ENCODE data around the gene NLRP9.

NLRP9 gene

DNA sequence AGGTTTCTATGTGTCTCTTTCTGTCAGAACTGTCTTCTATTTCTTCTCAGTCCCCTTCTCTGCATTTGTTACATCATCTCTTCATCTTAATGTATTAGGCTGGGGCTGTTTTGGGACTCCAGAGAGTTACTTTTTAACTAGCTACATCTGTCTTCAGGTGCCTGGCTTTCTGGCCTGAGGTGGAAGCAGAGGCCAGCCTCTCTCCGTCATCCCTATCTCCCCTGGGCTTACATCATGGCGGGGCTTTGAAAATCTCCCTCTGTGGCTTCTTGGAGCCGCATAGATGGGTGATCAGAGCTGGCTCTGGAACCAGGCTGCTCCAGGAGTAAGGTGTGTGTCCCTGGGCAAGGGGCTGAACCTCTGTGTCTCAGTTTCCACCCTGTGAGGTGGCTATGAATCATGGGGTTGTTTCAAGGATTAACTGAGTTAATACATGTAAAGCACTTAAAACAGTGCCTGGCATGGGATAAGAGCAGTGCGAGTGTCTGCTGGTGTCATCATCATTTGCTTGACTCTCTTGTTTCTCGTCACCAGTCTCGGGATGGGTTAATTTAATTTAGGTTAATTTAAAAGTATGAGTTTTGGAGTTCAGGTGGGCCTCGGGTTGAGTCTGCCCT is 61.2 kb downstream of the NLRP9 start:
- Histone ChIP-seq H3K4me1 (ENCODE audit: control insufficient read depth, insufficient read depth, low read length) (peaks cover 20% of the 10 kb centered on the region), H3K27me3 (ENCODE audit: control insufficient read depth, insufficient read depth, low read length) (no peaks in the 10 kb centered on the region), H3K9ac (ENCODE audit: low read depth, low read length) (no peak overlapping the region), H3K4me3 (ENCODE audit: low read depth, low read length) (no peak overlapping the region), H3K27ac (ENCODE audit: low read depth, low read length) (no peak overlapping the region), H3K9me3 (ENCODE audit: control insufficient read depth, insufficient read depth, low read length) (no peaks in the 10 kb centered on the region), H3K36me3 (ENCODE audit: control insufficient read depth, insufficient read depth, low read length) (peaks cover 55% of the 10 kb centered on the region)

DNA sequence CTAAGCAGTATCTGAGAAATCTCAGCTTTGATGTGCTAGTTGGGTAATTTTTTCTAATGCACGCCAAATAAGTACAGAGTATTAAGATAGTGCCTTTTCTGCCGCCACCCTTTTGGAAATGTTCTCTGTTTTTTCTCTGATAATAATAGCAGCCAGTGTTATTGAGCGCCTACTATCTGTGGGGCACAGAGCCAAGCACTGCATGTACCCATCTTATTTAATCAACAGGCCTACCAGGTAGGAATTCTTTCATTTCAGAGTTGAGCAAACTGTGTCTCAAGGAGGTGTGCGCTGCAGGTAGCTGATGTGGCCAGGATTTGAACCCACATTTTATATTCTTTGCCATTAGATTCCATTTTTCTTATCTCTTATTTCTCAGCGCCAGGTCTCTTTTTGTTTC is 61.8 kb downstream of the NLRP9 start:
- no peak overlapping the region for H3K27ac ChIP-seq (ENCODE audit: low read depth, low read length)
- H3K4me1 ChIP-seq (ENCODE audit: control insufficient read depth, insufficient read depth, low read length): peaks cover 22% of the 10 kb centered on the region
- H3K9me3 ChIP-seq (ENCODE audit: control insufficient read depth, insufficient read depth, low read length): no peaks in the 10 kb centered on the region
- H3K36me3 ChIP-seq (ENCODE audit: control insufficient read depth, insufficient read depth, low read length): peaks cover 50% of the 10 kb centered on the region
- no peak overlapping the region for H3K9ac ChIP-seq (ENCODE audit: low read depth, low read length)
- H3K4me3 ChIP-seq (ENCODE audit: low read depth, low read length): peak overlapping the region; percentile 97; the same call in 1 of the 2 replicates
- H3K27me3 ChIP-seq (ENCODE audit: control insufficient read depth, insufficient read depth, low read length): no peaks in the 10 kb centered on the region

DNA sequence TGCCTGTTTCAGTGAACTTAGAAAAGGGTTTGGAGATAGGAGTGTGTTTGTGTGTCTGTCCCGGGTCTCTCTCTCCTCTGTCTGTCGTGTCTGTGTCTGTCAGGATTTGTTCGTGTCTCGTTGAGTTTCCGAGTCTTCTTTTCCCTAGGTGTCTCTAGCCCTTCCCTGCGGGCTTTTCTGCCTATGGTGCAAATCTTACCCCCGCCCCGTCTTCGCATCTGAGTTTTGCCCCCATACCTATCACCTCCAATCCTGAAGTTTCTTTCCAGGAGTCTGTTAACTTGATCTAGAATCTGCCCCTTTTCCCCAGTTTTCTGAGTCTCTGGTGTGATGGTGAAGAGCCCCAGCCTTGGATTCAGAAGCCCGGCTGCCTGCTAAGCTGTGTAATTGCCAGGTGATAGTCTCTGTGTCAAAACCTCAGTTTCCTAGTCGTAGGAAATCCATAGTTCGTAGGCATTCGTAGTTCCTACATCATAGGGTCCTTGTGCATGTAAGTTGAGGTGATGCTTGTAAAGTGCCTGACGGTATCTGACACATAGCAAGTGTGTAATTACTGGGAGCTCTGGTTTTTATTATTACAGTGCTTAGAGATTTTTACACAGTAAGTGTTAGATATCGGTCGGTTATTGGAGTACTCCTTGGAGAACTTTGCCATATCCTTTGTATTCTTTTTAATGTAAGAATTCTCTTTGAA is 62.4 kb downstream of the NLRP9 start:
- peaks cover 47% of the 10 kb centered on the region for H3K36me3 ChIP-seq (ENCODE audit: control insufficient read depth, insufficient read depth, low read length)

DNA sequence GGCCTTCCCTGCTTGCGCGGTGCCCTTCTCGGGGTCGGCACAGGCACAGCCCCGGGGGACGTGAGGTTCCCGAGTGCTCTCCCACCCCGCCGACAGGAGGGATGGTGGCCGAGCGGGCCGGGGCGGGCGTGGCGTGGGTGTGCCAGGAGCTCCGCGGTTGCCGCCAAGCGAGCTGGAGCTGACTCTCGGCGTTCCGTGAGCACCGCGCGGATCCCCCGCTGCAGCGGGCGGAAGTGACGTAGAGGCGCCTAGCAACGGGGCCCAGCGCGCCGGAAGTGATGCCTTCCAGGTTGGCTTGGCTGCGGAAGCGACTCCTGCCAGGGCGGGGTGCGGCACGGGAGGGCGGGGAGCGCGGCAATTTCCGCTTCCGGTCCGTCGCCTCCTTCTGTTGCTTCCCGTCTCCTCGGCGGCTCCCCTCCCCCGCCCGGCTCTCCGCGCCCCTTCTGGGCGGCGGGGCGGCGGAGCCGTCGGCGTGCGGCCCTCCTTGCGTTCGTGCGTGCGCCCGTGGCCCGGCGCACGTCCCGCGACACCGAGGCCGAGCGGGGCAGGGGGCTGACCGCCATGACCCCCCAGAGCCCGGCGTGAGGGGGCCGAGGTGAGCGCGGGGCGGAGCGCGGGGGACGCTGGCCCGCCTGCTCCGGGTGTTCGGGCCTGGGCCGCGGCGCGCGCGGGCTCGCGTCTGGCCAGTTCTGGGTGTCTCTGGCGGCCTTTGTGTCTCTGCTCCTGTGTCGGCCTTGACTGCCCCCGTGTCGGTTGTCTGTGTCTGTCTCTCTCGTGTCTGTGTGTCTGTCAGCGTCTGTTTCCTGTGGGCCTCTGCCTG is 63.2 kb downstream of the NLRP9 start, which contains the start of gene EPN1:
TSS of gene EPN1 (plus strand) at position 386 of the 820 bp plus-strand sequence. CDS start 3,402 bp downstream, outside the sequence.
- peaks cover 22% of the 10 kb centered on the region for H3K4me1 ChIP-seq (ENCODE audit: control insufficient read depth, insufficient read depth, low read length)
- peak within 1 kb of the TSS; percentile 97 for H3K4me3 ChIP-seq (ENCODE audit: low read depth, low read length)
- H3K27me3 ChIP-seq (ENCODE audit: control insufficient read depth, insufficient read depth, low read length): no peaks in the 10 kb centered on the region
- peaks cover 47% of the 10 kb centered on the region for H3K36me3 ChIP-seq (ENCODE audit: control insufficient read depth, insufficient read depth, low read length)
- peak within 1 kb of the TSS; percentile 86 for H3K9ac ChIP-seq (ENCODE audit: low read depth, low read length)
- no peaks in the 10 kb centered on the region for H3K9me3 ChIP-seq (ENCODE audit: control insufficient read depth, insufficient read depth, low read length)
- H3K27ac ChIP-seq (ENCODE audit: low read depth, low read length): peak within 1 kb of the TSS; percentile 85

More for the DNA sequence above, 62.4 kb downstream of the NLRP9 start:
- H3K4me1 ChIP-seq (ENCODE audit: control insufficient read depth, insufficient read depth, low read length): peaks cover 22% of the 10 kb centered on the region
- no peaks in the 10 kb centered on the region for H3K27me3 ChIP-seq (ENCODE audit: control insufficient read depth, insufficient read depth, low read length)
- H3K4me3 ChIP-seq (ENCODE audit: low read depth, low read length): peak overlapping the region; percentile 97
- peak overlapping the region; percentile 86 for H3K9ac ChIP-seq (ENCODE audit: low read depth, low read length)
- H3K27ac ChIP-seq (ENCODE audit: low read depth, low read length): peak overlapping the region; percentile 77
- H3K9me3 ChIP-seq (ENCODE audit: control insufficient read depth, insufficient read depth, low read length): no peaks in the 10 kb centered on the region

DNA sequence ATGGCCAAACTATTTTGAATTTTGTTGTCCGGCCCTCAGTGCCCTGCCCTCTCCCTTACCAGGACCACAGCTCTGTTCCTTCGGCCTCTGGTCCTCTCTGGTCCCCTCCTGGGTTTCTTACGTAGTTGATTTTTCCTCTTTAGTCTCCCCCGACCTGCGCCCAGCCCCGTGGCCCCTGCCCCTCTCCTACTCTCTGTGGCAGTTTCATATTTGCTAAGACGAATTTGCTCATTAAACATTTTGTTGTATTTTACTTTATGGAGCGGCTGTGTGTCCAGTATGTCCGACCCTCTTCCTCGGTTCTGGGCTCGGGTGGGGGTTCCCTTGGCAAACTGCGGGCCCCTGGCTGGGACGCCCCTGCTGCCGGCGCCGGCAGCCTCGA is 63.8 kb downstream of the NLRP9 start:
- peak overlapping the region; percentile 71 for H3K9ac ChIP-seq (ENCODE audit: low read depth, low read length)
- H3K27me3 ChIP-seq (ENCODE audit: control insufficient read depth, insufficient read depth, low read length): no peaks in the 10 kb centered on the region
- peak overlapping the region; percentile 85 for H3K27ac ChIP-seq (ENCODE audit: low read depth, low read length)
- H3K4me3 ChIP-seq (ENCODE audit: low read depth, low read length): peak overlapping the region; percentile 97
- H3K36me3 ChIP-seq (ENCODE audit: control insufficient read depth, insufficient read depth, low read length): peaks cover 47% of the 10 kb centered on the region
- H3K4me1 ChIP-seq (ENCODE audit: control insufficient read depth, insufficient read depth, low read length): peaks cover 22% of the 10 kb centered on the region
- H3K9me3 ChIP-seq (ENCODE audit: control insufficient read depth, insufficient read depth, low read length): no peaks in the 10 kb centered on the region

DNA sequence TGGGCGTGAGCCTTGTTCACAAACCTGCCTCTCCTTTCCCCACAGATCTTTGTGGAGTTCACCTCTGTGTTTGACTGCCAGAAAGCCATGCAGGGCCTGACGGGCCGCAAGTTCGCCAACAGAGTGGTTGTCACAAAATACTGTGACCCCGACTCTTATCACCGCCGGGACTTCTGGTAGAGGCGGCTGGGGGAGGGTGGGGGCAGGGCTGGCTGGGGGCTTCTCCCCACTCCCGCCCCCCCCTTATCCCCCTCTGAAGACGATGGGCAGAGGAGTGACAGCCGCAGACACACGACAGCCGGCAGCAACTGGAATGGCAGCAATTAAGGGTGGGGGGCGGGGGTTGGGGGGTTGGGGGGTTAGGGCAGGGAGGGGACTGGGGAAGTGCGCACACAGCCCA is 64.3 kb downstream of the NLRP9 start:
- H3K9me3 ChIP-seq (ENCODE audit: control insufficient read depth, insufficient read depth, low read length): no peaks in the 10 kb centered on the region
- peaks cover 47% of the 10 kb centered on the region for H3K36me3 ChIP-seq (ENCODE audit: control insufficient read depth, insufficient read depth, low read length)
- peak overlapping the region; percentile 85 for H3K27ac ChIP-seq (ENCODE audit: low read depth, low read length)
- peaks cover 22% of the 10 kb centered on the region for H3K4me1 ChIP-seq (ENCODE audit: control insufficient read depth, insufficient read depth, low read length)
- H3K27me3 ChIP-seq (ENCODE audit: control insufficient read depth, insufficient read depth, low read length): no peaks in the 10 kb centered on the region
- H3K9ac ChIP-seq (ENCODE audit: low read depth, low read length): no peak overlapping the region
- peak overlapping the region; percentile 97 for H3K4me3 ChIP-seq (ENCODE audit: low read depth, low read length)

DNA sequence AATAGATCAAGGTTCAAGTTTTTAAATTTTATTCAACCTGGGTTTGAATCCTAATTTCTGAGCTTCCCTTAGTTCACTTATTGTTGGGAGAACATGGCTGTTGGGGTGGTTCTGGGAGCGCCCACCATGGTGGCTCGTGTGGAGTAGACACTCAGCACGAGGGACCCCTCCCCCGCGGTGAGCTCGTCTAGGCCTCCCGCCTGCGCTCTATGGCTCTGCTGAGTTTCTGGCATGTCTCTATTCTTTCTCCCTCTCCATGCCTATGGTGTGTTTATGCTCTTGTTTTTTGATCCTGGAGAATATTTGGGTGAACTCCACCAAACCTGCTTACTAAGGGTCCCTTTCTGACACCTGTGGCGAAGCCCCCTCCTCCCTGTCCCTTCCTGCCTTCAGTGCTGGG is 64.7 kb downstream of the NLRP9 start:
- H3K27ac ChIP-seq (ENCODE audit: low read depth, low read length): peak overlapping the region; percentile 73
- peaks cover 22% of the 10 kb centered on the region for H3K4me1 ChIP-seq (ENCODE audit: control insufficient read depth, insufficient read depth, low read length)
- peaks cover 47% of the 10 kb centered on the region for H3K36me3 ChIP-seq (ENCODE audit: control insufficient read depth, insufficient read depth, low read length)
- no peaks in the 10 kb centered on the region for H3K9me3 ChIP-seq (ENCODE audit: control insufficient read depth, insufficient read depth, low read length)
- no peak overlapping the region; the same call in 1 of the 2 replicates for H3K4me3 ChIP-seq (ENCODE audit: low read depth, low read length)
- H3K27me3 ChIP-seq (ENCODE audit: control insufficient read depth, insufficient read depth, low read length): no peaks in the 10 kb centered on the region
- no peak overlapping the region for H3K9ac ChIP-seq (ENCODE audit: low read depth, low read length)

DNA sequence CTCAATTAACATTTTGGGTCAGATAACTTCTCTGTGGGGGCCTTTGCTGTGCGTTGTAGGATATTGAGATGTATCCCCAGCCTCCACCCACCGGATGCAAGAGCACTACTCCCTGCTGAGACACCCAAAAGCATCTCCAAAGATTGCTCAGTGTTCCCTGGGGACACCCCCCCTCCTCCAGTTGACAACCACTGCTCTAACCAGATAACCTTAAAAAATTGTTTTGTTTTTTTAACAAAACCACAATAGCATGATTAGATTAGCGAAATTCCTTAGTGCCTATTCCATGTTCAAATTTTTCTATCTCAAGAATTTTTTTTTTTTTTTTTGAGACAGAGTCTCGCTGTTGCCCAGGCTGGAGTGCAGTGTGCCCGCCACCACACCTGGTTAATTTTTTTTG is 65.8 kb downstream of the NLRP9 start:
- Histone ChIP-seq H3K9ac (ENCODE audit: low read depth, low read length) (no peak overlapping the region), H3K4me1 (ENCODE audit: control insufficient read depth, insufficient read depth, low read length) (peaks cover 22% of the 10 kb centered on the region), H3K4me3 (ENCODE audit: low read depth, low read length) (no peak overlapping the region), H3K9me3 (ENCODE audit: control insufficient read depth, insufficient read depth, low read length) (no peaks in the 10 kb centered on the region), H3K27me3 (ENCODE audit: control insufficient read depth, insufficient read depth, low read length) (no peaks in the 10 kb centered on the region), H3K27ac (ENCODE audit: low read depth, low read length) (no peak overlapping the region), H3K36me3 (ENCODE audit: control insufficient read depth, insufficient read depth, low read length) (peaks cover 52% of the 10 kb centered on the region)

DNA sequence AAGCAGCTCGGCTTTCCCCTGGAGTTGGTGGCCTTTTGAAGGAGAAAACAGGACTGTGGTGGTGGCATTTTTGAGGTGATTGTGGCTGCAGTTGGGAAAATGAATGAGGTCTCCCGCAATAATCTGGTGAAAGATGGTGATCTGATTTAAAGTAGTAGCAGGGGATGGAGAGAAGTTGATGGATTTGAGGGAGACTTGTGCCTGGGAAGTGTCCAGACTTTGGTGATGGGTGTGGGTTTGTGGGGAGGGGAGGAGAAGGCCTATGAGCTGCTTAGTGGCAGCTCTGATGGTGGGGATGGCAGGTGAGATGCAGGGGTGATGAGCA is 67.2 kb downstream of the NLRP9 start:
- Histone ChIP-seq H3K27me3 (ENCODE audit: control insufficient read depth, insufficient read depth, low read length) (no peaks in the 10 kb centered on the region), H3K36me3 (ENCODE audit: control insufficient read depth, insufficient read depth, low read length) (peaks cover 62% of the 10 kb centered on the region), H3K9ac (ENCODE audit: low read depth, low read length) (no peak overlapping the region), H3K9me3 (ENCODE audit: control insufficient read depth, insufficient read depth, low read length) (no peaks in the 10 kb centered on the region), H3K27ac (ENCODE audit: low read depth, low read length) (no peak overlapping the region), H3K4me3 (ENCODE audit: low read depth, low read length) (no peak overlapping the region), H3K4me1 (ENCODE audit: control insufficient read depth, insufficient read depth, low read length) (peaks cover 14% of the 10 kb centered on the region)

DNA sequence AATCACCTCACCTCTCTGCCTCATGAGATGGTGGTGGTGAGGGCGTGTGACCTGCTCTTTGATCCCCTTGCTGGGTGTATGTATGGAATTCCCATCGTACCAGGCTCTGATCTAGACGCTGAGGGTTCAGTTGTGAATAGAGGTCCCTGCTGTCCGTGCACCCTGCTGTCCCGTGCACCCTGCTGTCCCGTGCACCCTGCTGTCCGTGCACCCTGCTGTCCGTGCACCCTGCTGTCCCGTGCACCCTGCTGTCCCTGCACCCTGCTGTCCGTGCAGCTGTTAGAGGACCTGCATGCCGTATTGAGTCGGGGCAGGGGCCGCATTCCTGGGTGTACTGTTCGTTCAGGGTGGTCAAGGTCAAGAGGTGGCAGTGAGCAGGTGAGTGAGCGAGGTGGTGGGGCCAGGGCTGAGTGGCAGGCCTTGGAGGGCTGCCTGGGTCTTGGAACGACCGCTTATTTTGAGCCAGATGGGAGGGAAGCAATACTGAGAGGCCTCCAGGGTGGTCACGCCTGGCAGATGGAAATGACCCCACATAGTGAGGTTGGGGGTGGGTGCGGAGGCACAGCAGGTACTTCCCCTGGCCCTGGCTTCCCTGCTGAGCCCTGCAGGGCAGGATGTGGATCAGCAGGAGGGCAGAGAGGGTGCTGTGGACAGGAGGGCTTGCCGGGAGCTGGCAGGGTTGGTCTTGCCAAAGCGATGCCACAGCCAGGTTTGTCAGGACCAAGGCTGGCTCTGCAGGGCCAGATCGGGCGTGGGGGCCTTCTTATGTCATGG is 67.7 kb downstream of the NLRP9 start:
- no peak overlapping the region for H3K9ac ChIP-seq (ENCODE audit: low read depth, low read length)
- H3K4me1 ChIP-seq (ENCODE audit: control insufficient read depth, insufficient read depth, low read length): peaks cover 12% of the 10 kb centered on the region
- no peak overlapping the region for H3K27ac ChIP-seq (ENCODE audit: low read depth, low read length)
- H3K36me3 ChIP-seq (ENCODE audit: control insufficient read depth, insufficient read depth, low read length): peaks cover 66% of the 10 kb centered on the region
- no peaks in the 10 kb centered on the region for H3K27me3 ChIP-seq (ENCODE audit: control insufficient read depth, insufficient read depth, low read length)
- H3K9me3 ChIP-seq (ENCODE audit: control insufficient read depth, insufficient read depth, low read length): no peaks in the 10 kb centered on the region
- no peak overlapping the region for H3K4me3 ChIP-seq (ENCODE audit: low read depth, low read length)
